Body of pancreas (tissue), 4 donors: ENCODE measurements around the gene FER. TPM values are rescaled to one million over a fixed set of nuclear protein-coding genes. Genes with fewer than 3 reads are reported as not detected.

Experiments used
- ATAC-seq: fragments of 150-250 bp; one replicate; pipeline ENCODE4 v1.9.1; 2016
- DNase-seq, 4 donors: peaks; one replicate each; pipeline ENCODE4 v3.0.0-alpha.2; 2019
- H3K27ac ChIP-seq, 4 donors: fragments of 200-600 bp; sonication (generic); 1 replicate in 3 of 4; 2 replicates in 1 of 4; pipeline versions ENCODE4 v1.5.1 to v1.6.1; 2016 to 2019; ENCODE audit warnings: mild to moderate bottlenecking in 1 of 4, mixed read lengths in 1 of 4, moderate library complexity in 1 of 4
- H3K27me3 ChIP-seq, 2 donors: fragments of 200-600 bp; sonication (generic); one replicate each; pipeline ENCODE4 v1.6.0; 2016; ENCODE audit warnings: mild to moderate bottlenecking in 1 of 2
- H3K36me3 ChIP-seq, 2 donors: fragments of 200-600 bp; sonication (generic); replicated peaks in 1 of 2; 2 replicates each; pipeline ENCODE4 v1.5.1; 2016; ENCODE audit warnings: low read depth in 2 of 2; ENCODE audit not compliant: insufficient read depth in 1 of 2
- H3K4me1 ChIP-seq: fragments of 200-600 bp; sonication (generic); one replicate; pipeline ENCODE4 v1.6.0; 2016
- H3K4me3 ChIP-seq, 2 donors: fragments of 200-600 bp; sonication (generic); 1 replicate in 1 of 2; 2 replicates in 1 of 2; pipeline ENCODE4 v1.5.1; 2016 to 2019
- H3K9me3 ChIP-seq, 3 donors: fragments of 200-600 bp; sonication (generic); 1 replicate in 2 of 3; 2 replicates in 1 of 3; pipeline ENCODE4 v1.5.1; 2016
- CTCF ChIP-seq, 7 experiments: fragments of 450-650 bp in 4 of 7; fragments of 200-600 bp in 3 of 7; sonication (generic) in 3 of 7; IDR thresholded peaks; one replicate each; pipeline ENCODE4 v1.5.1; 2016 to 2019; ENCODE audit warnings: antibody characterized with exemption in 7 of 7
- POLR2A ChIP-seq, 3 donors: fragments of 450-650 bp; IDR thresholded peaks; one replicate each; pipeline ENCODE4 v1.6.1; 2016; ENCODE audit warnings: antibody characterized with exemption in 3 of 3, mild to moderate bottlenecking in 2 of 3
- WGBS, 2 donors: methylation state at CpG; one replicate each; pipeline ENCODE4 v1.1.5; 2017; 5-methylcytosine and 5-hydroxymethylcytosine counted together
- intact Hi-C: fragments of 100-400 bp; cut with DNase I; formaldehyde crosslinking; loops from one replicate; pipeline ENCODE4 v1.15.1; 2023
- total RNA-seq, 2 donors: library from RNA; depleted of rRNA; stranded (reverse); fragments of >200 nt; gene quantifications; one replicate each; pipeline ENCODE4 v1.1.0, GENCODE V29; 2016

FER gene
- total RNA-seq, 2 donors from 2014 or later: 7.9 to 13.2 TPM

DNA sequence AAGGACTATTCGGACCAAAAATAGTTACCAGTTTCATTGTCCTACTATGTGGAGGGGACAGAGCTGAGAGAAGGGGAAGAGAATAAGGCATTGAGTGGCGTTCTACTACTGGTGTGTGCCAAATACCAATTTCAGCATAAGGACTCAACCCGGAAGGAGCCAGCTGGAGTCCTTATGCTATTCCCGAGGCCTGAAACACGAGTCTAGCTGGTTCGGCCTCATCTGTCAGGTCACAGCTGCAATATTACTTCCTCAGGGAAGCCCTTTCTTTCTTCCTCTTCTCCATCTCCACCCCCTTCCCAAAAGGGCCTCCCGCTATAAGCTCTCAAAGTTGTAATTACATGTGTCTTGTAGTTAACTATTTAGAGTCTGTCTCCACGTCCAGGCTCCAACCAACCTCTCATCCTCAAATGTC is 20.5 kb upstream of the FER start:
- no peaks in the 10 kb centered on the region for H3K9me3 ChIP-seq
- 6 to 10% methylated on average over 8 of the region's 8 CpGs for WGBS, 2 donors
- intact Hi-C loops: no loop called here
- ATAC-seq (peak; percentile 52), DNase-seq (peak; percentile 50 to 72 (median 65))
- H3K27me3 ChIP-seq: no peaks in the 10 kb centered on the region
- H3K36me3 ChIP-seq: no peaks in the 10 kb centered on the region
- peaks cover 19% of the 10 kb centered on the region for H3K4me1 ChIP-seq
- H3K27ac ChIP-seq: peak overlapping the region; percentile 85 to 94 (median 90)
- TF ChIP-seq POLR2A (IDR thresholded peaks at IDR 0.05) (no peak), CTCF (IDR thresholded peaks at IDR 0.05) (no peak)
- peak overlapping the region; percentile 46 to 56 for H3K4me3 ChIP-seq

GRCh38 chr5:108727651-108728565 is 19.8 kb upstream of the FER start:
- peak overlapping the region; percentile 46 to 56 for H3K4me3 ChIP-seq
- 0% methylated on average over 46 of the region's 61 CpGs for WGBS, 2 donors
- intact Hi-C loops: no loop called here
- H3K27me3 ChIP-seq: no peaks in the 10 kb centered on the region
- peaks cover 19% of the 10 kb centered on the region for H3K4me1 ChIP-seq
- peak; percentile 91 to 94 (median 93) for DNase-seq
- H3K27ac ChIP-seq: peak overlapping the region; percentile 85 to 94 (median 90)
- H3K9me3 ChIP-seq: no peaks in the 10 kb centered on the region
- TF ChIP-seq CTCF (IDR thresholded peaks at IDR 0.05): peak in 1 of 7 experiments; percentile 9
- TF ChIP-seq POLR2A (IDR thresholded peaks at IDR 0.05): peak; percentile 87 to 95 (median 94)
- ATAC-seq: peak; percentile 99
- no peaks in the 10 kb centered on the region for H3K36me3 ChIP-seq

GRCh38 chr5:108728566-108729241 is 19.0 kb upstream of the FER start:
- Histone ChIP-seq H3K9me3 (no peaks in the 10 kb centered on the region), H3K27me3 (no peaks in the 10 kb centered on the region), H3K4me3 (peak overlapping the region; percentile 46 to 56), H3K36me3 (no peaks in the 10 kb centered on the region), H3K27ac (peak overlapping the region; percentile 85 to 94 (median 90)), H3K4me1 (peaks cover 19% of the 10 kb centered on the region)
- peak in 1 of 4 donors; percentile 16 for DNase-seq
- intact Hi-C loops: no loop called here
- TF ChIP-seq POLR2A (IDR thresholded peaks at IDR 0.05): no peak
- TF ChIP-seq CTCF (IDR thresholded peaks at IDR 0.05): no peak
- 31 to 43% methylated on average over 14 of the region's 14 CpGs for WGBS, 2 donors
- peak; percentile 7 for ATAC-seq

- Histone ChIP-seq H3K27ac (peak overlapping the region in 1 of 4 donors; percentile 94), H3K9me3 (no peaks in the 10 kb centered on the region), H3K27me3 (no peaks in the 10 kb centered on the region), H3K36me3 (no peaks in the 10 kb centered on the region), H3K4me1 (peaks cover 19% of the 10 kb centered on the region), H3K4me3 (no peak overlapping the region)
- TF ChIP-seq POLR2A (IDR thresholded peaks at IDR 0.05): no peak
- TF ChIP-seq CTCF (IDR thresholded peaks at IDR 0.05): no peak
- ATAC-seq (no peak), DNase-seq (no peak)
- WGBS, 2 donors: 70 to 71% methylated on average over 8 of the region's 8 CpGs
- intact Hi-C loops: no loop called here
Observed at GRCh38 chr5:108729242-108729615, 18.5 kb upstream of the FER start.
